ENCODE data around the gene KCNK4. TPM values are rescaled to one million over a fixed set of nuclear protein-coding genes. Genes with fewer than 3 reads are reported as not detected.

Gene KCNK4
- total and polyA plus RNA-seq, 4 donors: not detected

DNA sequence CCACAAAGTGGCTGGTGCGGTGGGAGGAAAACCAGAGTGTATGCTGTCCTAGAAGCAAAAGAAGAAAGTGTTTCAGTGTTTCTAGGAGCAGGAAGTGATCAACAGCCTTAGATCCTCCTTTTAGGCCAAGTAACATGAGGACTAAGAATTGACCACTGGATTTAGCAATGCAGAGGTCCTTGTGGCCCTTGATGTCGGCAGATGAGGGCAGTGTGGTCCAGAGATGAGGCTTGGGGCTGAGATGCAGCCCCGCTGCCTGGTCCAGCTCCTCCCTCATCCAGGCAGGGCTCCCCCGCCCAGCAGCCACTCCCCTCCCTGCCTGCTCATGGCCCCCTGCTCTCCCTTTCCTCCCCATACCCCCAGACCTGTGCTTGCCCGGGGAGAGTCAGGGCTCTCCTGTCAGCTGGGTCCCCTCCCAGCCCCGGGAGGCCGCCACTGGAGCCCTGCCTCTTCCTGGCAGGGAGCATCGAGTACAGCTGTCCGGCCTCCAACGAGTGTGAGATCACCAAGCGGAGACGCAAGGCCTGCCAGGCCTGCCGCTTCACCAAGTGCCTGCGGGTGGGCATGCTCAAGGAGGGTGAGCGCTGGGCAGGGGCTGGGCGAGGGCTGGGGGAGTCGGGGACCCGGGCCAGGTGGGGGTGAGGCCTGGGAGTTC is 22.5 kb downstream of the KCNK4 start:
- Histone ChIP-seq H3K9me3 (ENCODE audit: control insufficient read depth in 4 of 4, low read length in 3 of 4) (no peaks in the 10 kb centered on the region), H3K9ac (ENCODE audit: low read depth in 1 of 2, low read length in 2 of 2) (no peak overlapping the region), H3K4me1 (ENCODE audit: control insufficient read depth in 4 of 4, insufficient read depth in 4 of 4, low read length in 3 of 4) (peaks cover 1 to 52% (median 37%) of the 10 kb centered on the region in 4 donors), H3K4me3 (ENCODE audit: low read depth in 1 of 3, low read length in 3 of 3) (no peak overlapping the region), H3K27me3 (ENCODE audit: control insufficient read depth in 4 of 4, insufficient read depth in 4 of 4, low read length in 3 of 4) (no peaks in the 10 kb centered on the region), H3K27ac (ENCODE audit: low read depth in 1 of 2, low read length in 2 of 2) (no peak overlapping the region), H3K36me3 (ENCODE audit: control insufficient read depth in 4 of 4, insufficient read depth in 3 of 4, low read depth in 1 of 4, low read length in 3 of 4) (peaks cover 4 to 26% (median 9%) of the 10 kb centered on the region in 4 donors)
- 81% methylated on average over 18 of the region's 18 CpGs for WGBS
- TF ChIP-seq SP1 (IDR thresholded peaks at IDR 0.05) (no peak), JUND (IDR thresholded peaks at IDR 0.05) (no peak), YY1 (IDR thresholded peaks at IDR 0.05) (no peak), RAD21 (IDR thresholded peaks at IDR 0.05) (no peak), HNF4A (conservative IDR thresholded peaks at IDR 0.05) (no peak), GABPA (IDR thresholded peaks at IDR 0.05 in 1 of 2, conservative IDR thresholded peaks at IDR 0.05 in 1 of 2) (no peak), RXRA (IDR thresholded peaks at IDR 0.05) (no peak), FOXA2 (IDR thresholded peaks at IDR 0.05) (no peak), TAF1 (conservative IDR thresholded peaks at IDR 0.05) (no peak), HNF4G (IDR thresholded peaks at IDR 0.05) (no peak), EGR1 (IDR thresholded peaks at IDR 0.05; ENCODE audit: low read depth in 2 of 2) (no peak), NR2F2 (IDR thresholded peaks at IDR 0.05) (no peak)
- TF ChIP-seq, protein P1, sequence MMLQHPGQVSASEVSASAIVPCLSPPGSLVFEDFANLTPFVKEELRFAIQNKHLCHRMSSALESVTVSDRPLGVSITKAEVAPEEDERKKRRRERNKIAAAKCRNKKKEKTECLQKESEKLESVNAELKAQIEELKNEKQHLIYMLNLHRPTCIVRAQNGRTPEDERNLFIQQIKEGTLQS (IDR thresholded peaks at IDR 0.05): no peak
- TF ChIP-seq, protein P2, sequence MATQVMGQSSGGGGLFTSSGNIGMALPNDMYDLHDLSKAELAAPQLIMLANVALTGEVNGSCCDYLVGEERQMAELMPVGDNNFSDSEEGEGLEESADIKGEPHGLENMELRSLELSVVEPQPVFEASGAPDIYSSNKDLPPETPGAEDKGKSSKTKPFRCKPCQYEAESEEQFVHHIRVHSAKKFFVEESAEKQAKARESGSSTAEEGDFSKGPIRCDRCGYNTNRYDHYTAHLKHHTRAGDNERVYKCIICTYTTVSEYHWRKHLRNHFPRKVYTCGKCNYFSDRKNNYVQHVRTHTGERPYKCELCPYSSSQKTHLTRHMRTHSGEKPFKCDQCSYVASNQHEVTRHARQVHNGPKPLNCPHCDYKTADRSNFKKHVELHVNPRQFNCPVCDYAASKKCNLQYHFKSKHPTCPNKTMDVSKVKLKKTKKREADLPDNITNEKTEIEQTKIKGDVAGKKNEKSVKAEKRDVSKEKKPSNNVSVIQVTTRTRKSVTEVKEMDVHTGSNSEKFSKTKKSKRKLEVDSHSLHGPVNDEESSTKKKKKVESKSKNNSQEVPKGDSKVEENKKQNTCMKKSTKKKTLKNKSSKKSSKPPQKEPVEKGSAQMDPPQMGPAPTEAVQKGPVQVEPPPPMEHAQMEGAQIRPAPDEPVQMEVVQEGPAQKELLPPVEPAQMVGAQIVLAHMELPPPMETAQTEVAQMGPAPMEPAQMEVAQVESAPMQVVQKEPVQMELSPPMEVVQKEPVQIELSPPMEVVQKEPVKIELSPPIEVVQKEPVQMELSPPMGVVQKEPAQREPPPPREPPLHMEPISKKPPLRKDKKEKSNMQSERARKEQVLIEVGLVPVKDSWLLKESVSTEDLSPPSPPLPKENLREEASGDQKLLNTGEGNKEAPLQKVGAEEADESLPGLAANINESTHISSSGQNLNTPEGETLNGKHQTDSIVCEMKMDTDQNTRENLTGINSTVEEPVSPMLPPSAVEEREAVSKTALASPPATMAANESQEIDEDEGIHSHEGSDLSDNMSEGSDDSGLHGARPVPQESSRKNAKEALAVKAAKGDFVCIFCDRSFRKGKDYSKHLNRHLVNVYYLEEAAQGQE (IDR thresholded peaks at IDR 0.05): no peak
- TF ChIP-seq, protein P3, sequence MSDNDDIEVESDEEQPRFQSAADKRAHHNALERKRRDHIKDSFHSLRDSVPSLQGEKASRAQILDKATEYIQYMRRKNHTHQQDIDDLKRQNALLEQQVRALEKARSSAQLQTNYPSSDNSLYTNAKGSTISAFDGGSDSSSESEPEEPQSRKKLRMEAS (IDR thresholded peaks at IDR 0.05): no peak
- TF ChIP-seq, protein P4, sequence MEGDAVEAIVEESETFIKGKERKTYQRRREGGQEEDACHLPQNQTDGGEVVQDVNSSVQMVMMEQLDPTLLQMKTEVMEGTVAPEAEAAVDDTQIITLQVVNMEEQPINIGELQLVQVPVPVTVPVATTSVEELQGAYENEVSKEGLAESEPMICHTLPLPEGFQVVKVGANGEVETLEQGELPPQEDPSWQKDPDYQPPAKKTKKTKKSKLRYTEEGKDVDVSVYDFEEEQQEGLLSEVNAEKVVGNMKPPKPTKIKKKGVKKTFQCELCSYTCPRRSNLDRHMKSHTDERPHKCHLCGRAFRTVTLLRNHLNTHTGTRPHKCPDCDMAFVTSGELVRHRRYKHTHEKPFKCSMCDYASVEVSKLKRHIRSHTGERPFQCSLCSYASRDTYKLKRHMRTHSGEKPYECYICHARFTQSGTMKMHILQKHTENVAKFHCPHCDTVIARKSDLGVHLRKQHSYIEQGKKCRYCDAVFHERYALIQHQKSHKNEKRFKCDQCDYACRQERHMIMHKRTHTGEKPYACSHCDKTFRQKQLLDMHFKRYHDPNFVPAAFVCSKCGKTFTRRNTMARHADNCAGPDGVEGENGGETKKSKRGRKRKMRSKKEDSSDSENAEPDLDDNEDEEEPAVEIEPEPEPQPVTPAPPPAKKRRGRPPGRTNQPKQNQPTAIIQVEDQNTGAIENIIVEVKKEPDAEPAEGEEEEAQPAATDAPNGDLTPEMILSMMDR (IDR thresholded peaks at IDR 0.05; ENCODE audit: low read depth, low read length, missing input control): no peak
- no peak for DNase-seq (ENCODE audit: low spot score)

DNA sequence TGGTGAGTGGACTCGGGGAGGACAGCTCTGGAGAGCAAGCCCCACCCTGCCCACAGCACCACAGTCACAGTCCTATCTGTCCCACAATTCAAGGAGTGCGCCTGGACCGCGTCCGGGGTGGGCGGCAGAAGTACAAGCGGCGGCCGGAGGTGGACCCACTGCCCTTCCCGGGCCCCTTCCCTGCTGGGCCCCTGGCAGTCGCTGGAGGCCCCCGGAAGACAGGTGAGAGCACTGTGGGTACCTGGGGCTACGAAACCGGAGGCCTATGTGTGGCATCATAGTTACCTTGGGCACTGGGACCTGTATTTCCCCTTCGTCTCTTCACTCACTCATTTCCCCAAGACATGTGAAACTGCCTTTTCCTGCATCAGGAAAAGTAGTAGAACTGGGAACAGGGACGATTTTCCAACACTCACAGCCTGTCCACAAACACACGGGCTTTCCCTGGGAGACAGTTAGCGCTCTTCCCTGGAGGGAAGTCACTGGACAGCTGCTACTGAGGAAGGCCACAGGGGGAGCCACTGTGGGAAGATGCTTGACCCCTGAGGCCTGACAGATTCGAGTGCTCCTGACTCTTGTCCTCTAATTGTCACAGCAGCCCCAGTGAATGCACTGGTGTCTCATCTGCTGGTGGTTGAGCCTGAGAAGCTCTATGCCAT is 23.2 kb downstream of the KCNK4 start:
- Histone ChIP-seq H3K27me3 (ENCODE audit: control insufficient read depth in 4 of 4, insufficient read depth in 4 of 4, low read length in 3 of 4) (no peaks in the 10 kb centered on the region), H3K4me1 (ENCODE audit: control insufficient read depth in 4 of 4, insufficient read depth in 4 of 4, low read length in 3 of 4) (peaks cover 7 to 56% (median 42%) of the 10 kb centered on the region in 4 donors), H3K9me3 (ENCODE audit: control insufficient read depth in 4 of 4, low read length in 3 of 4) (no peaks in the 10 kb centered on the region), H3K9ac (ENCODE audit: low read depth in 1 of 2, low read length in 2 of 2) (no peak overlapping the region), H3K36me3 (ENCODE audit: control insufficient read depth in 4 of 4, insufficient read depth in 3 of 4, low read depth in 1 of 4, low read length in 3 of 4) (peaks cover 4 to 26% (median 9%) of the 10 kb centered on the region in 4 donors), H3K4me3 (ENCODE audit: low read depth in 1 of 3, low read length in 3 of 3) (no peak overlapping the region), H3K27ac (ENCODE audit: low read depth in 1 of 2, low read length in 2 of 2) (no peak overlapping the region)
- DNase-seq (ENCODE audit: low spot score): no peak
- TF ChIP-seq HNF4A (conservative IDR thresholded peaks at IDR 0.05) (no peak), YY1 (IDR thresholded peaks at IDR 0.05) (no peak), FOXA2 (IDR thresholded peaks at IDR 0.05) (no peak), NR2F2 (IDR thresholded peaks at IDR 0.05) (no peak)
- TF ChIP-seq, protein P5, sequence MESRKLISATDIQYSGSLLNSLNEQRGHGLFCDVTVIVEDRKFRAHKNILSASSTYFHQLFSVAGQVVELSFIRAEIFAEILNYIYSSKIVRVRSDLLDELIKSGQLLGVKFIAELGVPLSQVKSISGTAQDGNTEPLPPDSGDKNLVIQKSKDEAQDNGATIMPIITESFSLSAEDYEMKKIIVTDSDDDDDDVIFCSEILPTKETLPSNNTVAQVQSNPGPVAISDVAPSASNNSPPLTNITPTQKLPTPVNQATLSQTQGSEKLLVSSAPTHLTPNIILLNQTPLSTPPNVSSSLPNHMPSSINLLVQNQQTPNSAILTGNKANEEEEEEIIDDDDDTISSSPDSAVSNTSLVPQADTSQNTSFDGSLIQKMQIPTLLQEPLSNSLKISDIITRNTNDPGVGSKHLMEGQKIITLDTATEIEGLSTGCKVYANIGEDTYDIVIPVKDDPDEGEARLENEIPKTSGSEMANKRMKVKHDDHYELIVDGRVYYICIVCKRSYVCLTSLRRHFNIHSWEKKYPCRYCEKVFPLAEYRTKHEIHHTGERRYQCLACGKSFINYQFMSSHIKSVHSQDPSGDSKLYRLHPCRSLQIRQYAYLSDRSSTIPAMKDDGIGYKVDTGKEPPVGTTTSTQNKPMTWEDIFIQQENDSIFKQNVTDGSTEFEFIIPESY (IDR thresholded peaks at IDR 0.05): no peak
- 87% methylated on average over 19 of the region's 19 CpGs for WGBS

Measured in liver (tissue), 9 donors.